Ovary (tissue), 9 donors: Measurements from ENCODE around the gene FUS. TPM values are rescaled to one million over a fixed set of nuclear protein-coding genes. Genes with fewer than 3 reads are reported as not detected.

Source experiments
- DNase-seq, 5 donors: peaks; one replicate each; pipeline ENCODE4 v3.0.0-alpha.2; 2019 to 2020
- H3K27ac ChIP-seq, 2 donors: fragments of 200-600 bp; one replicate each; pipeline versions ENCODE4 v1.5.1 to v1.8.0; 2019 to 2022
- H3K27me3 ChIP-seq: fragments of 200-600 bp; one replicate; pipeline ENCODE4 v1.8.0; 2022
- H3K36me3 ChIP-seq: fragments of 200-600 bp; sonication (generic); one replicate; pipeline ENCODE4 v1.5.1; 2019
- H3K4me1 ChIP-seq: one replicate; pipeline ENCODE4 v1.8.1; 2013; ENCODE audit warnings: mild to moderate bottlenecking, moderate library complexity; ENCODE audit not compliant: insufficient read depth
- H3K4me3 ChIP-seq: fragments of 200-600 bp; sonication (generic); one replicate; pipeline ENCODE4 v1.5.1; 2017
- H3K9me3 ChIP-seq, 2 donors: fragments of 200-600 bp in 1 of 2; sonication (generic) in 1 of 2; one replicate each; pipeline versions ENCODE4 v1.5.1 to v1.8.1; 2013 to 2019; ENCODE audit warnings: mild to moderate bottlenecking in 1 of 2, moderate library complexity in 1 of 2
- CTCF ChIP-seq, 3 donors: fragments of 450-650 bp in 2 of 3; fragments of 200-600 bp in 1 of 3; IDR thresholded peaks; one replicate each; pipeline versions ENCODE4 v1.5.1 to v1.8.0; 2016 to 2022; ENCODE audit warnings: antibody characterized with exemption in 3 of 3, mild to moderate bottlenecking in 1 of 3
- EP300 ChIP-seq: sonication (generic); formaldehyde crosslinking; IDR thresholded peaks from one replicate; pipeline ENCODE4 v1.6.1; 2017; ENCODE audit warnings: antibody characterized with exemption
- POLR2A ChIP-seq: fragments of 450-650 bp; IDR thresholded peaks from one replicate; pipeline ENCODE4 v1.6.1; 2017; ENCODE audit warnings: antibody characterized with exemption, mild to moderate bottlenecking, moderate library complexity
- WGBS, 3 donors: extraction: QIAGEN DNeasy Blood & Tissue Kit in 1 of 3; methylation state at CpG; one replicate each; pipeline versions ENCODE4 v1.1.5 to v1.1.7; 2013 to 2017; 5-methylcytosine and 5-hydroxymethylcytosine counted together
- intact Hi-C, 4 donors: fragments of 100-400 bp; cut with DNase I; formaldehyde crosslinking; loops; one replicate each; pipeline versions ENCODE4 v1.11.0 to v1.15.1; 2022 to 2023
- polyA plus RNA-seq, 2 donors: library from polyadenylated mRNA; stranded (reverse); fragments of 200-250 nt in 1 of 2; fragments of 350-450 nt in 1 of 2; fragmentation: Illumina TruSeq in 1 of 2; extraction: RNeasy Lipid Tissue Mini Kit (QIAGEN cat#74804) in 1 of 2; gene quantifications; one replicate each; pipeline ENCODE4 v1.2.3, GENCODE V29; 2013 to 2014
- total RNA-seq, 7 donors: library from RNA; depleted of rRNA in 2 of 7; stranded (reverse); fragments of >200 nt in 2 of 7; fragmentation: NEBNext Ultra II Directional in 3 of 7; extraction: Animal tissue kit (Norgen Biotek cat#: 25700) in 3 of 7; gene quantifications; one replicate each; pipeline versions ENCODE4 v1.1.0 to v1.2.4, GENCODE V29; 2016 to 2023
- donor health status: DM: no; HTN: no; CAD: no; lungs with moderate emphysema.
- donor health status: DM: no; HTN: no; CAD: no.
- donor health status: Bipolar disorder and iron deficiency.
- donor health status: DM: yes; HTN: yes; CAD: no.
- donor health status: DM: no; HTN: no; CAD: no.
- donor health status: DM: yes; HTN: yes; CAD: no.

Gene FUS
- total and polyA plus RNA-seq, 9 donors, result 62.2 to 469 (median 355) TPM

DNA sequence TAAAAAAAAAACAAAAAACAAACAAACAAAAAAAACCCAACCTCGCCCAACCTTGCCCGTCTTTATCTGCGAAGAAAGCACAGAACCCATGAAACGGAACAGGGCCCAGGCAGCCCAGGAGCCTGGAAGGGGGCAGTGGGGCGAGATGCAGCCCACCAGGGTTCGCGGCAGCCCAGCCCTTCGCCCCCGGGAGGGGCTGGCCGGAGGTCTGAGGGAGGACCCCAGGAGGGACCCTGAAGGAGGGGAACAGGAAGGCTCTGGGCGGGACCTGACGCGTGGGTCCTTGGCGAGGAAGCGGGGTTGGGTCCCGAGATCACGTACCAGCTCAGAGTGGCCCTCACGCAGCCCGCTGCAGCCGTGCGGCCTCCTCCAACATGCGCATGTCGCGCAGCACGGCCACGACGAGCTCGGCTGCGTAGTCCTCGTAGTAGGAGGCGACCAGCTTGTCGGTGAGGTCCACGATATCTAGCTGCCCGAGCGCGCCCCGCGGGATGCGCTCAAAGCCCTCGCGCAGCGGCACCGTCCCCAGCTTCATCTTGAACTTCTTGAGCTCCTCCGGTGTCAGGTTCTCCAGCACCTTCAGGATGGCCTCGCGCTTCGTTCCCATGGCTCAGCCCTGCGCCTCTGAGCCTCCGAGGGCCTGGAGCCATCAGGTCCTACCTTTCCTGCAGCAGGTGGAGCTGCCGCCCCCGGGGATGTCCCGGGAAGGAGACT, 36.6 kb downstream of the FUS start, which contains the start of gene PYDC1:
PYDC1 (minus strand) TSS at position 714 of the 714 bp plus-strand sequence; CDS start at position 607, 107 bp downstream.
- Histone ChIP-seq H3K27ac (no peak within 1 kb of the TSS), H3K9me3 (no peaks in the 10 kb centered on the region), H3K36me3 (no peaks in the 10 kb centered on the region), H3K4me1 (peaks cover 14% of the 10 kb centered on the region), H3K27me3 (no peaks in the 10 kb centered on the region), H3K4me3 (no peak within 1 kb of the TSS)
- WGBS, 3 donors, result 2 to 5% (median 3%) methylated on average over 52 of the region's 52 CpGs
- TF ChIP-seq EP300, result no peak
- no peak for TF ChIP-seq CTCF (IDR thresholded peaks at IDR 0.05)
- no peak for TF ChIP-seq POLR2A
- no peak for DNase-seq
- intact Hi-C loops, result loop anchor here in 1 of 4 donors (10.0 kb wide), 1 partner anchor 478 kb away; no protein-coding TSS in a partner anchor

DNA sequence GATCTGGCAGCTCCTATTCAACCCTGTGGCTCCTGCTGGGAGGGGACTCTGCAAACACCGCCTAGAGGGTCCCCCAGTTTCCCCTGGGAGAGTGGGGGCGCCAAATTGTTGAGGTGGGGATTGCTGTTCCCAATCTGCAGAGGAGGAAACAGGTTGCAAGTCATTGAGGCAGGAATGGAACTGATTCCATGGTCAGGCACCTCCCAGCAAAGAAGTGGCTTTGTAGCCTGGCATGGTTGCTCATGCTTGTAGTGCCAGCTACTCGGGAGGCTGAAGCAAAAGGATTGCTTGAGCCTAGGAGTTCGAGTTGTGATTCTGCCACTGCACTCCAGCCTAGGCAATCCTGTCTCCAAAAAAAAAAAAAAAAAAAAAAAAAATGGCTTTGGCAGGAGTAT, 37.2 kb downstream of the FUS start:
- no peak for DNase-seq
- H3K36me3 ChIP-seq, result no peaks in the 10 kb centered on the region
- intact Hi-C loops, result loop anchor here in 1 of 4 donors (10.0 kb wide), 1 partner anchor 478 kb away; no protein-coding TSS in a partner anchor
- H3K9me3 ChIP-seq, result no peaks in the 10 kb centered on the region
- peaks cover 14% of the 10 kb centered on the region for H3K4me1 ChIP-seq
- 16 to 41% (median 38%) methylated on average over 4 of the region's 4 CpGs for WGBS, 3 donors
- TF ChIP-seq EP300, result no peak
- no peaks in the 10 kb centered on the region for H3K27me3 ChIP-seq
- H3K27ac ChIP-seq, result no peak overlapping the region
- H3K4me3 ChIP-seq, result no peak overlapping the region

GRCh38 chr16:31219154-31219741, 39.3 kb downstream of the FUS start:
- peaks cover 14% of the 10 kb centered on the region for H3K4me1 ChIP-seq
- H3K27ac ChIP-seq, result no peak overlapping the region
- WGBS, 3 donors, result 72 to 88% (median 76%) methylated on average over 15 of the region's 15 CpGs
- intact Hi-C loops, result loop anchor here in 1 of 4 donors (10.0 kb wide), 1 partner anchor 476 kb away; no protein-coding TSS in a partner anchor
- DNase-seq, result no peak
- no peaks in the 10 kb centered on the region for H3K27me3 ChIP-seq
- no peak for TF ChIP-seq POLR2A
- TF ChIP-seq EP300, result no peak
- no peak for TF ChIP-seq CTCF (IDR thresholded peaks at IDR 0.05)
- no peaks in the 10 kb centered on the region for H3K36me3 ChIP-seq
- no peaks in the 10 kb centered on the region for H3K9me3 ChIP-seq
- no peak overlapping the region for H3K4me3 ChIP-seq

DNA sequence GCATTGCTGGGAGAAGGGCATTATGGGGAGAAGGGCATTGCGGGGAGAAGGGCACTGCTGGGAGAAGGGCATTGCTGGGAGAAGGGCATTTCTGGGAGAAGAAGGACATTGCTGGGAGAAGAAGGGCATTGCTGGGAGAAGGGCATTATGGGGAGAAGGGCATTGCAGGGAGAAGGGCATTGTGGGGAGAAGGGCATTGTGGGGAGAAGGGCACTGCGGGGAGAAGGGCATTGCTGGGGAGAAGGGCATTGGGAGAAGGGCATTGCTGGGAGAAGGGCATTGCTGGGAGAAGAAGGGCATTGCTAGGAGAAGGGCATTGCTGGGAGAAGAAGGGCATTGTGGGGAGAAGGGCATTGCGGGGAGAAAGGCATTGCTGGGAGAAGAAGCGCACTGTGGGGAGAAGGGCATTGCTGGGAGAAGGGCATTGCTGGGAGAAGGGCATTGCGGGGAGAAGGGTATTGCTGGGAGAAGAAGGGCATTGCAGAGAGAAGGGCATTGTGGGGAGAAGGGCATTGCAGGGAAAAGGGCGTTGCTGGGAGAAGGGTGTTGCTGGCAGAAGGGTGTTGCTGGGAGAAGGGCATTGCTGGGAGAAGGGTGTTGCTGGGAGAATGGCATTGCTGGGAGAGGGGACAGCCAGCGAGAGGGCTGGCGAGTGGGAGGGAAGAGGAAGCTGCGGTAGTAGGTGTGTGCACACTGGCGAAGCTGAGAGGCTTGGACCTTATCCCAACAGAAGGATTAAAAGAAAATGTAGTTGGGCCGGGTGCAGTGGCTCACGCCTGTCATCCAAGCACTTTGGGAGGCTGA, 41.6 kb downstream of the FUS start:
- Histone ChIP-seq H3K4me1 (peaks cover 3% of the 10 kb centered on the region), H3K9me3 (no peaks in the 10 kb centered on the region), H3K4me3 (no peak overlapping the region), H3K27me3 (no peaks in the 10 kb centered on the region), H3K27ac (no peak overlapping the region), H3K36me3 (no peaks in the 10 kb centered on the region)
- intact Hi-C loops, result no loop called here
- no peak for TF ChIP-seq POLR2A
- TF ChIP-seq CTCF (IDR thresholded peaks at IDR 0.05), result no peak
- no peak for TF ChIP-seq EP300
- no peak for DNase-seq
- WGBS, 3 donors, result 69 to 76% (median 69%) methylated on average over 12 of the region's 12 CpGs
